Measurements from ENCODE around the gene MTMR4. TPM values are rescaled to one million over a fixed set of nuclear protein-coding genes. Genes with fewer than 3 reads are reported as not detected.

Gene MTMR4
- total and polyA plus RNA-seq, 9 donors = 14.5 to 60.1 (median 27.7) TPM

- WGBS, 3 donors = 0 to 1% (median 0%) methylated on average over 39 of the region's 39 CpGs
- Histone ChIP-seq H3K4me3 (peak overlapping the region; percentile 71), H3K27ac (peak overlapping the region; percentile 87 to 96), H3K36me3 (no peaks in the 10 kb centered on the region), H3K9me3 (no peaks in the 10 kb centered on the region), H3K4me1 (ENCODE audit: insufficient read depth) (peaks cover 14% of the 10 kb centered on the region), H3K27me3 (no peaks in the 10 kb centered on the region)
- DNase-seq = peak; percentile 99 to 100 (median 100)
- intact Hi-C loops (cut with DNase I) = loop anchor here in 3 of 4 donors (5.0 to 10.0 kb wide), 3 partner anchors 187 to 1189 kb away; partner anchors contain the start of genes PTRH2 (in 1 of the 3) and VMP1 (in 1 of the 3)
- no peak for TF ChIP-seq EP300 (IDR thresholded peaks at IDR 0.05)
- no peak for TF ChIP-seq CTCF (IDR thresholded peaks at IDR 0.05)
- TF ChIP-seq POLR2A (IDR thresholded peaks at IDR 0.05) = peak; percentile 53
These were observed 3.6 kb upstream of the MTMR4 start for GRCh38 chr17:58517928-58518609.

DNA sequence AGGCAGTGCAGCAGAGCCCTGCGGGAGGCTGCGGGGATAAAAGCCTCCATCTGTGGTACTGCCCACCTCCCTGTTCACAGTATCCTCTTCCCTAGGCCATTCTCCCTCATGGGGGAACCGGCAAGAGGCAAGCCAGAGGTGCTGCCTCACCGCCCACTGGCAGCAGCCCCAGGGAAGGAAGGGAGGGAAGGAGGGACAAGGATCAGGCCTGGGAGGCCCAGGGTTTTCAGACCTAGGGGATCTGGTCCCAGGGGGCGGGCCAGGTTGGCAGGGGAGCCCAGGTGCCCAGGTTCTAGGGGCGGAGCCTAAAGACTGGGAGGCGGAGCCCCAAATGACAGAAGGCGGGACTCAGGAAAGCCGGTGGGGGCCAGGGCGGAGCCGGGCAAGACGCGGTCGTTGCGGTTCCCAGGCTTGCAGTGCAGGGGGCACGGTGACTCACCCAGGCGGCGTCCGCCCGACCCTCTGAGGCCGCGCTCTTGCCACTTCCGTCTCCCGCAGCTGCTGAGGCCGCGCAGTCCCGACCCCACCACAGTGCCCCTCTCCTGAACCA lies 3.0 kb upstream of the MTMR4 start:
- WGBS, 3 donors = 0 to 1% (median 1%) methylated on average over 23 to 27 of the region's 27 CpGs
- no peaks in the 10 kb centered on the region for H3K9me3 ChIP-seq
- peaks cover 14% of the 10 kb centered on the region for H3K4me1 ChIP-seq (ENCODE audit: insufficient read depth)
- peak overlapping the region; percentile 71 for H3K4me3 ChIP-seq
- peak; percentile 64 for TF ChIP-seq EP300 (IDR thresholded peaks at IDR 0.05)
- peak in 1 of 3 donors; percentile 27 for TF ChIP-seq CTCF (IDR thresholded peaks at IDR 0.05)
- peak; percentile 58 for TF ChIP-seq POLR2A (IDR thresholded peaks at IDR 0.05)
- peak overlapping the region; percentile 87 to 96 for H3K27ac ChIP-seq
- no peaks in the 10 kb centered on the region for H3K27me3 ChIP-seq
- intact Hi-C loops (cut with DNase I) = loop anchor here in 3 of 4 donors (5.0 to 10.0 kb wide), 3 partner anchors 187 to 1190 kb away; partner anchors contain the start of genes PTRH2 (in 1 of the 3) and VMP1 (in 1 of the 3)
- H3K36me3 ChIP-seq = no peaks in the 10 kb centered on the region
- DNase-seq = no peak

- no peak for DNase-seq
- peaks cover 14% of the 10 kb centered on the region for H3K4me1 ChIP-seq (ENCODE audit: insufficient read depth)
- no peaks in the 10 kb centered on the region for H3K27me3 ChIP-seq
- no peaks in the 10 kb centered on the region for H3K9me3 ChIP-seq
- 33 to 79% (median 68%) methylated on average over 2 of the region's 2 CpGs for WGBS, 3 donors
- no peaks in the 10 kb centered on the region for H3K36me3 ChIP-seq
- H3K27ac ChIP-seq = peak overlapping the region; percentile 87 to 96
- intact Hi-C loops (cut with DNase I) = loop anchor here in 3 of 4 donors (5.0 to 10.0 kb wide), 3 partner anchors 188 to 1190 kb away; partner anchors contain the start of genes PTRH2 (in 1 of the 3) and VMP1 (in 1 of the 3)
- peak overlapping the region; percentile 71 for H3K4me3 ChIP-seq
- TF ChIP-seq CTCF (IDR thresholded peaks at IDR 0.05) = no peak
- no peak for TF ChIP-seq POLR2A (IDR thresholded peaks at IDR 0.05)
- no peak for TF ChIP-seq EP300 (IDR thresholded peaks at IDR 0.05)
These were observed 2.4 kb upstream of the MTMR4 start for GRCh38 chr17:58516644-58517377.

GRCh38 chr17:58515286-58515685 lies 848 bp upstream of the MTMR4 start:
- no peak for DNase-seq
- 65 to 75% (median 69%) methylated on average over 2 of the region's 2 CpGs for WGBS, 3 donors

More at GRCh38 chr17:58515286-58515685, 848 bp upstream of the MTMR4 start:
- Histone ChIP-seq H3K36me3 (no peaks in the 10 kb centered on the region), H3K27me3 (no peaks in the 10 kb centered on the region), H3K27ac (peak overlapping the region in 1 of 2 donors; percentile 79), H3K4me3 (no peak overlapping the region), H3K9me3 (no peaks in the 10 kb centered on the region), H3K4me1 (ENCODE audit: insufficient read depth) (peaks cover 14% of the 10 kb centered on the region)
- TF ChIP-seq CTCF (IDR thresholded peaks at IDR 0.05) (no peak), EP300 (IDR thresholded peaks at IDR 0.05) (no peak), POLR2A (IDR thresholded peaks at IDR 0.05) (no peak)
- intact Hi-C loops (cut with DNase I) = loop anchor here in 3 of 4 donors (5.0 to 10.0 kb wide), 3 partner anchors 190 to 1192 kb away; partner anchors contain the start of genes PTRH2 (in 1 of the 3) and VMP1 (in 1 of the 3)
